Activated T-cell treated with anti-CD3 and anti-CD28 coated beads, Interleukin-2, amount 50 U/mL, for 4 hours (primary cell): Measurements from ENCODE around the gene RNU1-4. TPM values are rescaled to one million over a fixed set of nuclear protein-coding genes. Genes with fewer than 3 reads are reported as not detected.
"Not testable (repeated sequence)": the region's sequence is repeated elsewhere in the genome, so short reads cannot be mapped to it uniquely, and the experiment has no call there.

Source experiments
- ATAC-seq, 2 donors: fragments of 200-7000 bp; cut with Tn5 transposase; one replicate each; pipeline ENCODE4 v1.10.0; 2021
- DNase-seq: peaks from one replicate; pipeline ENCODE4 v3.0.0-alpha.2; 2020
- H3K27me3 Mint-ChIP-seq: one replicate; pipeline ENCODE4 v1.8.0; 2021; ENCODE audit warnings: low read depth, mixed read lengths
- H3K36me3 Mint-ChIP-seq: one replicate; pipeline ENCODE4 v1.8.0; 2022; ENCODE audit warnings: mixed read lengths; ENCODE audit not compliant: insufficient read depth
- H3K4me1 Mint-ChIP-seq: one replicate; pipeline ENCODE4 v1.8.0; 2021; ENCODE audit warnings: low read depth, mixed read lengths
- H3K4me3 Mint-ChIP-seq: one replicate; pipeline ENCODE4 v1.8.0; 2021; ENCODE audit warnings: mild to moderate bottlenecking, moderate library complexity, mixed read lengths
- H3K9me3 Mint-ChIP-seq: one replicate; pipeline ENCODE4 v1.8.0; 2021; ENCODE audit warnings: mixed read lengths
- total RNA-seq, 3 donors: library from RNA; stranded (reverse); gene quantifications; one replicate each; pipeline ENCODE4 v1.2.1, GENCODE V29; 2021

Gene RNU1-4
- total RNA-seq, 3 donors from 2014 or later = 1,321 to 1,622 (median 1,616) TPM

GRCh38 chr1:16703602-16704001, 36.7 kb upstream of the RNU1-4 start:
- not testable (repeated sequence) for H3K36me3 Mint-ChIP-seq

GRCh38 chr1:16704076-16704475, 36.2 kb upstream of the RNU1-4 start:
- not testable (repeated sequence) for DNase-seq, H3K27me3 Mint-ChIP-seq, ATAC-seq, H3K9me3 Mint-ChIP-seq, H3K4me1 Mint-ChIP-seq, H3K36me3 Mint-ChIP-seq, H3K4me3 Mint-ChIP-seq

More at GRCh38 chr1:16703602-16704001, 36.7 kb upstream of the RNU1-4 start:
- not testable (repeated sequence) for DNase-seq, H3K4me1 Mint-ChIP-seq, H3K4me3 Mint-ChIP-seq, H3K9me3 Mint-ChIP-seq, H3K27me3 Mint-ChIP-seq, ATAC-seq

GRCh38 chr1:16704502-16705100, 35.7 kb upstream of the RNU1-4 start:
- not testable (repeated sequence) for H3K9me3 Mint-ChIP-seq, H3K27me3 Mint-ChIP-seq, H3K4me1 Mint-ChIP-seq, H3K36me3 Mint-ChIP-seq, ATAC-seq, H3K4me3 Mint-ChIP-seq, DNase-seq

GRCh38 chr1:16706302-16706701, 34.0 kb upstream of the RNU1-4 start:
- not testable (repeated sequence) for H3K9me3 Mint-ChIP-seq, DNase-seq, H3K36me3 Mint-ChIP-seq, ATAC-seq, H3K4me1 Mint-ChIP-seq, H3K27me3 Mint-ChIP-seq, H3K4me3 Mint-ChIP-seq

GRCh38 chr1:16707130-16708093, 32.9 kb upstream of the RNU1-4 start:
- not testable (repeated sequence) for H3K27me3 Mint-ChIP-seq, H3K9me3 Mint-ChIP-seq, H3K4me3 Mint-ChIP-seq, H3K36me3 Mint-ChIP-seq, H3K4me1 Mint-ChIP-seq, DNase-seq
- ATAC-seq = peak; percentile 21 to 49

- not testable (repeated sequence) for DNase-seq, H3K27me3 Mint-ChIP-seq, ATAC-seq, H3K36me3 Mint-ChIP-seq, H3K4me1 Mint-ChIP-seq, H3K4me3 Mint-ChIP-seq, H3K9me3 Mint-ChIP-seq
Observed at GRCh38 chr1:16708704-16709103, 31.6 kb upstream of the RNU1-4 start.

GRCh38 chr1:16709659-16710087, 30.6 kb upstream of the RNU1-4 start:
- ATAC-seq (peak; percentile 80 to 82), DNase-seq (peak; percentile 47)
- H3K9me3 Mint-ChIP-seq, H3K36me3 Mint-ChIP-seq, H3K4me3 Mint-ChIP-seq, H3K4me1 Mint-ChIP-seq, H3K27me3 Mint-ChIP-seq: not testable (repeated sequence)

- not testable (repeated sequence) for H3K4me3 Mint-ChIP-seq, H3K27me3 Mint-ChIP-seq, H3K4me1 Mint-ChIP-seq, H3K9me3 Mint-ChIP-seq, H3K36me3 Mint-ChIP-seq, ATAC-seq, DNase-seq
Observed at GRCh38 chr1:16710618-16711017, 29.7 kb upstream of the RNU1-4 start.

- H3K36me3 Mint-ChIP-seq, DNase-seq, H3K9me3 Mint-ChIP-seq: not testable (repeated sequence)
Observed at GRCh38 chr1:16712131-16712530, 28.2 kb upstream of the RNU1-4 start.

GRCh38 chr1:16712582-16712981, 27.7 kb upstream of the RNU1-4 start:
- DNase-seq, H3K9me3 Mint-ChIP-seq, H3K4me1 Mint-ChIP-seq, ATAC-seq, H3K36me3 Mint-ChIP-seq, H3K4me3 Mint-ChIP-seq: not testable (repeated sequence)
- H3K27me3 Mint-ChIP-seq = peaks cover 15% of the 10 kb centered on the region

More at GRCh38 chr1:16712131-16712530, 28.2 kb upstream of the RNU1-4 start:
- H3K4me3 Mint-ChIP-seq, H3K4me1 Mint-ChIP-seq, ATAC-seq: not testable (repeated sequence)
- H3K27me3 Mint-ChIP-seq = peaks cover 12% of the 10 kb centered on the region

GRCh38 chr1:16712984-16713383, 27.3 kb upstream of the RNU1-4 start:
- H3K36me3 Mint-ChIP-seq, H3K4me1 Mint-ChIP-seq, DNase-seq, H3K9me3 Mint-ChIP-seq, ATAC-seq, H3K4me3 Mint-ChIP-seq: not testable (repeated sequence)
- peaks cover 19% of the 10 kb centered on the region for H3K27me3 Mint-ChIP-seq

- not testable (repeated sequence) for H3K9me3 Mint-ChIP-seq, H3K4me3 Mint-ChIP-seq, H3K4me1 Mint-ChIP-seq, DNase-seq, H3K36me3 Mint-ChIP-seq, ATAC-seq
- H3K27me3 Mint-ChIP-seq = peaks cover 19% of the 10 kb centered on the region
Observed at GRCh38 chr1:16713480-16713879, 26.8 kb upstream of the RNU1-4 start.

GRCh38 chr1:16716691-16717335, 23.5 kb upstream of the RNU1-4 start:
- Mint-ChIP-seq H3K4me1 (no peaks in the 10 kb centered on the region), H3K36me3 (no peaks in the 10 kb centered on the region), H3K4me3 (no peak overlapping the region), H3K9me3 (no peaks in the 10 kb centered on the region), H3K27me3 (peaks cover 33% of the 10 kb centered on the region)
- no peak for DNase-seq
- ATAC-seq = no peak

GRCh38 chr1:16717336-16718098, 22.8 kb upstream of the RNU1-4 start:
- no peak overlapping the region for H3K4me3 Mint-ChIP-seq
- H3K27me3 Mint-ChIP-seq = peaks cover 33% of the 10 kb centered on the region
- H3K4me1 Mint-ChIP-seq = no peaks in the 10 kb centered on the region
- no peaks in the 10 kb centered on the region for H3K36me3 Mint-ChIP-seq
- ATAC-seq (no peak), DNase-seq (no peak)
- H3K9me3 Mint-ChIP-seq = no peaks in the 10 kb centered on the region
